GM21390 (cell line): ENCODE data around the gene ARHGEF26.

Source experiments
- ATAC-seq: cut with Tn5 transposase; IDR thresholded peaks from one replicate; pipeline ENCODE4 v1.9.1; 2021; ENCODE audit not compliant: unreplicated experiment

ARHGEF26 gene

GRCh38 chr3:154115332-154115731, 5.9 kb upstream of the ARHGEF26 start:
- no peak for ATAC-seq

DNA sequence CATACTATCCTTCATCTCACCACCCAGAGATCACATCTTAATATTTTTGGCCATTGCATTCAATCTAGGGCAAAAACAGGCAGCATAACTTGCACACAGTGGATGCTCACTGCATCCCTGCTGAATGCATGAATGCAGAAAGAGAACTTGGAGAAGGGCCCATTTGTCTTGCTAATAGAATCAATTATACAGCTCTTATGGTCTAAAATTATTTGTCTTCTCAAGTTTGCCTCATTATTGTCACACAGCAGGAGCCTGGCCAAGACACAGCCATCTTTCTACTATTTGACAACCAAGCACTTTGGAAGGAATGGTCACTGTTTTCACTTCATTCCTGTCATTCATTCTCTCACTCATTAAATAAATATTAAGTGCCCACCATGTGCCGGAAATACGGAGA, 1.2 kb upstream of the ARHGEF26 start:
- no peak for ATAC-seq

GRCh38 chr3:154121701-154122551, 736 bp downstream of the ARHGEF26 start:
- ATAC-seq = peak; percentile 42

GRCh38 chr3:154122552-154122911, 1.3 kb downstream of the ARHGEF26 start:
- no peak for ATAC-seq

GRCh38 chr3:154122912-154123559, 1.8 kb downstream of the ARHGEF26 start:
- no peak for ATAC-seq

DNA sequence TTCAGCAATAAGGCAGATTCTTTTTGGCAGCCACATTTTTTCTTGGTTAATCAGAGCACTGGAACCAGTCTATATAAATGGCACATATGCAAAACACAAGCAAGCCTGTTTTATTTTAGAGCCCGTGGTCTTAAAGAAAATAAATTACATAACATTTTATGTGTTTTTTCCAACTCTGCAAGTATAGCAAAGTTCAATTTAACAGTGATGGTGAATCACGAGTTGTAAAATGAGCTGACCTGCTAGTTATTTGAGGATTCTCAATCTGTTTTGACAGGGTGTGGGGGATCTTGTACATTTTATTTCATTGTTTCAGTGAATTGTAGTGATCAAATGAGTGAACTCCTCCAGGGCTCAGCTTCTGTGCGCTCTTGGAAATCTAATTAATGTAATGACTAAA, 2.7 kb downstream of the ARHGEF26 start:
- no peak for ATAC-seq

GRCh38 chr3:154125378-154126030, 4.3 kb downstream of the ARHGEF26 start:
- ATAC-seq = no peak

GRCh38 chr3:154126651-154127050, 5.5 kb downstream of the ARHGEF26 start:
- no peak for ATAC-seq

- ATAC-seq = no peak
These were observed 8.4 kb downstream of the ARHGEF26 start for GRCh38 chr3:154129625-154130024.

GRCh38 chr3:154130540-154130939, 9.3 kb downstream of the ARHGEF26 start:
- no peak for ATAC-seq

DNA sequence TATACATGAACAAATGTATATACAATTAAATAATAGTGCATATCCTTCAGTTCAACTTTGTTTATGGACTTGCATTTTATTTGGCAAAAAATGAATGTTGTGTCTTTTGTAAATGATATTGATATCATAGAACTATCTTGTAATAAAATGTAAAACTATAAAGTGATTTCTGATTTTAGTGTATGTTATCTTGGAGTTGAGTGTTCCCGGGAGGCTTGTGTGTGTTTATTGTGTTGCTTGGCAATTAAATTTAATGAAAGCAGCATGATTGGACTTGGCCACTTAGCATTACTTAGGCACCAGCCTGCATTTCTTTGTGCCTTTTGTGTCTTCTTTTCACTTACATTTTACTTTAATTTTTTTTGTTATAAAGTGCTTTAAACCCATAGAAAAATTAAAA, 10.6 kb downstream of the ARHGEF26 start:
- ATAC-seq = no peak

- ATAC-seq = no peak
These were observed 11.7 kb downstream of the ARHGEF26 start for GRCh38 chr3:154132777-154133375.

- no peak for ATAC-seq
These were observed 14.5 kb downstream of the ARHGEF26 start for GRCh38 chr3:154135511-154136173.

GRCh38 chr3:154137036-154137435, 15.8 kb downstream of the ARHGEF26 start:
- no peak for ATAC-seq

GRCh38 chr3:154139996-154140436, 18.8 kb downstream of the ARHGEF26 start:
- ATAC-seq = no peak

- no peak for ATAC-seq
These were observed 21.4 kb downstream of the ARHGEF26 start for GRCh38 chr3:154142608-154143007.

GRCh38 chr3:154143873-154144272, 22.7 kb downstream of the ARHGEF26 start:
- ATAC-seq = no peak

DNA sequence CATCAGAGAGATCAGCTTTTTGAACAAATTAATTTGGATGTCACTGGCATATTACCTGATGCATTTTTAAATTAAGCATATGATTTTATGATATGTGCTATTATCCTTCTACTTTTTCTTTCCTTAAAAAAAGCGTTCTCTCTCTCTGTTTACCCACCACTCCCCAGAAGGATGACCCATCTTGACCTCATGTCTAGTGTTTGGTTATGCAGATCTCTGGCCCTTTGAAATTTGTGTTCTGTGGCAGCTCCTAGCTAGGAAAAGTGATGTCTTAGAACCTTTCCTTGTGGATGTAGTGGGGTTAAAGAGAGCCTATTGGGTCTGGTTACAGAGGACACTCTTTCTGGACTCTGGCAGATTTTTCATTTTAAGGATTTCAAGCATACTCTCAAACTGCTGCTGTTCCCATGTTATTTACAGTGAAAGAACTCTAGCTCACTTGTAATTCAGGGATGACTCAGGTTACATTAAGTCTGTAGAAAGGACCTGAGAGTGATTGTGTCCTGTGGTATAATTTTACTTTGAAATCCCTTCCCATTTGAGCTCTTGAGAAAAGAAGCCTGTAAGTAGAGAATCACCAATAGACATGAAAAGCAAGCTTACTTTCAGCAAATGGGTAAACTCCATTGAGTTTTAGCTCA, 23.8 kb downstream of the ARHGEF26 start:
- no peak for ATAC-seq

GRCh38 chr3:154148541-154148940, 27.4 kb downstream of the ARHGEF26 start:
- no peak for ATAC-seq

GRCh38 chr3:154149286-154149685, 28.1 kb downstream of the ARHGEF26 start:
- ATAC-seq = no peak
